ENCODE measurements around the gene TCIRG1.

DNA sequence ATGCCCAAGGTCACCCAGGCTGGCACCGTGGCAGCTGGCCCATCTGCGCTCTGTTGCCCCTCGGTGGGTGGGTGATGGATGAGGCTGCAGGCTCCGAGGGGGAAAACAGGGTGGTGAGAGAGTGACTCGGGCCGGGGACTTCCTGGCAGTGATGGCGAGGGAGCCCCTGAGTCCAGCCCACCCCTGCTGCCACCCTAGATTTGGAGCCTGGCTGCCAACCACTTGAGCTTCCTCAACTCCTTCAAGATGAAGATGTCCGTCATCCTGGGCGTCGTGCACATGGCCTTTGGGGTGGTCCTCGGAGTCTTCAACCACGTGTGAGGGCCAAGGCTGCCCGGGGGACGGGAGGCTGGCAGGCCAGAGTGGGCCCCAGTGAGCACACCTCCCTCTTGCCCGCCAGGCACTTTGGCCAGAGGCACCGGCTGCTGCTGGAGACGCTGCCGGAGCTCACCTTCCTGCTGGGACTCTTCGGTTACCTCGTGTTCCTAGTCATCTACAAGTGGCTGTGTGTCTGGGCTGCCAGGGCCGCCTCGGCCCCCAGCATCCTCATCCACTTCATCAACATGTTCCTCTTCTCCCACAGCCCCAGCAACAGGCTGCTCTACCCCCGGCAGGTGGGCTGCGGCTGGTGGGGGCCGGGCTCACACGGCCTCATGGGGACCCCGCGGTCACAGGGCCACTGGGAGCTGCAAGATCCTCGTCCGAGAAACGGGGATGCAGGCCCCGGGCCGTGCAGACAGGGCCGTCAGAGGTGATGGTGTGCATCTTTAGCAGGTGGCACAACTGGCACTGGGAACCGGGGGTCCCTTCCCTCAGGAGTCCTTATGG is 10.1 kb downstream of the TCIRG1 start:
- no peak for TF ChIP-seq CTCF (IDR thresholded peaks at IDR 0.05)
- TF ChIP-seq POLR2A (IDR thresholded peaks at IDR 0.05): no peak
- no peak for TF ChIP-seq EP300 (IDR thresholded peaks at IDR 0.05)
- no peak for TF ChIP-seq POLR2AphosphoS5 (IDR thresholded peaks at IDR 0.05)

Measured in upper lobe of left lung (tissue), 4 donors.